Aortic smooth muscle cell (primary cell): Measurements from ENCODE around the gene PCP2. TPM values are rescaled to one million over a fixed set of nuclear protein-coding genes. Genes with fewer than 3 reads are reported as not detected.

ENCODE experiments used
- total RNA-seq: library from RNA; depleted of rRNA; stranded (reverse); fragments of >200 nt; gene quantifications from 2 replicates; pipeline ENCODE4 v1.2.3, GENCODE V29; 2014

Gene PCP2
- not detected in 2 replicates for total RNA-seq

GRCh38 chr19:7633698-7634097 lies at the start of gene PCP2:
Gene PCP2, minus strand, starts transcription at chr19:7633719. Its CDS starts 262 bp downstream, at chr19:7633457.

GRCh38 chr19:7680606-7681339 lies 47.3 kb upstream of the PCP2 start, which contains the start of gene TRAPPC5:
Gene TRAPPC5, plus strand, starts transcription at chr19:7680833. Its CDS starts 1,421 bp downstream, at chr19:7682254.

GRCh38 chr19:7676854-7677253 lies 43.3 kb upstream of the PCP2 start, which contains the start of gene MCEMP1:
Gene MCEMP1, plus strand, starts transcription at chr19:7677090. Its CDS starts 31 bp downstream, at chr19:7677121.

GRCh38 chr19:7668842-7669241 lies 35.3 kb upstream of the PCP2 start, which contains the start of gene RETN:
Gene RETN, plus strand, starts transcription at chr19:7669049. Its CDS starts 278 bp downstream, at chr19:7669327.

GRCh38 chr19:7636691-7637373 lies 3.3 kb upstream of the PCP2 start, which contains the start of gene STXBP2:
Gene STXBP2, plus strand, starts transcription at chr19:7637110. Its CDS starts 40 bp downstream, at chr19:7637150.

GRCh38 chr19:7629347-7630054 lies 4.0 kb downstream of the PCP2 start, which contains the start of the genes PET100 and XAB2:
Gene PET100, plus strand, starts transcription at chr19:7629793. Its CDS starts 41 bp downstream, at chr19:7629834.
Gene XAB2, minus strand, starts transcription at chr19:7629545. Its CDS starts 18 bp downstream, at chr19:7629527.

GRCh38 chr19:7595466-7596133 lies 37.9 kb downstream of the PCP2 start, which contains the start of gene CAMSAP3:
Gene CAMSAP3, plus strand, starts transcription at chr19:7595863. Its CDS starts 140 bp downstream, at chr19:7596003.

Other genes starting within 250 kb of the PCP2 start
- 1.7 and 2.7 TPM in 2 replicates for gene PEX11G, start 144.7 kb downstream of the PCP2 start, total RNA-seq
- gene ZNF358, start 117.6 kb downstream of the PCP2 start, total RNA-seq, result 6.6 and 9.5 TPM in 2 replicates
- 5.3 and 6.1 TPM in 2 replicates for gene MCOLN1, start 111.1 kb downstream of the PCP2 start, total RNA-seq
- 62.2 and 63.2 TPM in 2 replicates for gene PNPLA6, start 98.0 kb downstream of the PCP2 start, total RNA-seq
- not detected in 2 replicates for gene CAMSAP3, start 37.9 kb downstream of the PCP2 start, total RNA-seq
- gene XAB2, start 4.2 kb downstream of the PCP2 start, total RNA-seq, result 19.3 and 22.5 TPM in 2 replicates
- gene PET100, start 3.9 kb downstream of the PCP2 start, total RNA-seq, result 37.4 and 45.7 TPM in 2 replicates
- gene STXBP2, start 3.4 kb upstream of the PCP2 start, total RNA-seq, result 1.4 and 2.0 TPM in 2 replicates
- not detected in 2 replicates for gene RETN, start 35.3 kb upstream of the PCP2 start, total RNA-seq
- gene MCEMP1, start 43.4 kb upstream of the PCP2 start, total RNA-seq, result not detected in 2 replicates
- gene TRAPPC5, start 47.1 kb upstream of the PCP2 start, total RNA-seq, result 102 and 104 TPM in 2 replicates
- not detected in 2 replicates for gene FCER2, start 68.4 kb upstream of the PCP2 start, total RNA-seq
- not detected in 2 replicates for gene CLEC4G, start 98.4 kb upstream of the PCP2 start, total RNA-seq
- gene CD209, start 113.8 kb upstream of the PCP2 start, total RNA-seq, result not detected in 2 replicates
- not detected in 2 replicates for gene CLEC4M, start 129.5 kb upstream of the PCP2 start, total RNA-seq
- gene EVI5L, start 196.5 kb upstream of the PCP2 start, total RNA-seq, result 13.6 and 15.2 TPM in 2 replicates
- not detected in 2 replicates for gene PRR36, start 240.7 kb upstream of the PCP2 start, total RNA-seq